Esophagus mucosa (tissue), 1 donor: ENCODE data around the gene SPAAR. TPM values are rescaled to one million over a fixed set of nuclear protein-coding genes. Genes with fewer than 3 reads are reported as not detected.
"Not testable (repeated sequence)": the region's sequence is repeated elsewhere in the genome, so short reads cannot be mapped to it uniquely, and the experiment has no call there.

Experiments used
- ATAC-seq: fragments of 200-7000 bp; cut with Tn5 transposase; one replicate; pipeline ENCODE4 v1.9.1; 2020
- total RNA-seq: library from RNA; stranded (reverse); gene quantifications from one replicate; pipeline ENCODE4 v1.2.4, GENCODE V29; 2023
- donor health status: DM: yes; HTN: yes; CAD: no.

Gene SPAAR
- total RNA-seq, 1 donor from 2014 or later: 0.16 TPM

GRCh38 chr9:35923927-35924763, 14.9 kb downstream of the SPAAR start:
- ATAC-seq: peak; percentile 68

- no peak for ATAC-seq
These were observed 19.5 kb downstream of the SPAAR start for GRCh38 chr9:35928591-35929452.

GRCh38 chr9:35929453-35929718, 20.1 kb downstream of the SPAAR start:
- no peak for ATAC-seq

- no peak for ATAC-seq
These were observed 21.2 kb downstream of the SPAAR start for GRCh38 chr9:35930521-35930920.

GRCh38 chr9:35930989-35931388, 21.7 kb downstream of the SPAAR start:
- no peak for ATAC-seq

GRCh38 chr9:35932735-35933134, 23.4 kb downstream of the SPAAR start:
- ATAC-seq: no peak

- ATAC-seq: no peak
These were observed 24.3 kb downstream of the SPAAR start for GRCh38 chr9:35933550-35934067.

GRCh38 chr9:35934069-35934468, 24.8 kb downstream of the SPAAR start:
- ATAC-seq: not testable (repeated sequence)

GRCh38 chr9:35935261-35935660, 26.0 kb downstream of the SPAAR start:
- ATAC-seq: no peak

- no peak for ATAC-seq
These were observed 26.6 kb downstream of the SPAAR start for GRCh38 chr9:35935755-35936509.

GRCh38 chr9:35937227-35937626, 27.9 kb downstream of the SPAAR start:
- ATAC-seq: no peak

GRCh38 chr9:35938474-35939356, 29.4 kb downstream of the SPAAR start:
- ATAC-seq: no peak

- no peak for ATAC-seq
These were observed 30.5 kb downstream of the SPAAR start for GRCh38 chr9:35939679-35940250.

GRCh38 chr9:35940458-35941407, 31.4 kb downstream of the SPAAR start:
- ATAC-seq: no peak

- no peak for ATAC-seq
These were observed 33.0 kb downstream of the SPAAR start for GRCh38 chr9:35942286-35942685.

- no peak for ATAC-seq
These were observed 34.9 kb downstream of the SPAAR start for GRCh38 chr9:35944173-35944572.

- no peak for ATAC-seq
These were observed 35.6 kb downstream of the SPAAR start for GRCh38 chr9:35944841-35945240.

GRCh38 chr9:35945341-35946018, 36.2 kb downstream of the SPAAR start:
- ATAC-seq: peak; percentile 69

- ATAC-seq: no peak
These were observed 39.2 kb downstream of the SPAAR start for GRCh38 chr9:35948451-35948850.

GRCh38 chr9:35948901-35949318, 39.6 kb downstream of the SPAAR start:
- ATAC-seq: peak; percentile 67
